ENCODE results near the gene ELP1.
"Not testable (repeated sequence)": the region's sequence is repeated elsewhere in the genome, so short reads cannot be mapped to it uniquely, and the experiment has no call there.

The ELP1 gene

GRCh38 chr9:108933718-108934322 is at the start of gene ELP1:
TSS of gene ELP1 (minus strand) at chr9:108934124. CDS start at chr9:108931146, 2,978 bp downstream.
- Histone ChIP-seq H3K27me3 (ENCODE audit: low read depth, low read length) (no peaks in the 10 kb centered on the region), H3K4me3 (ENCODE audit: low read depth in 1 of 2, low read length in 2 of 2) (peak within 1 kb of the TSS; percentile 85 to 90), H3K9me3 (ENCODE audit: control insufficient read depth in 1 of 2, low read length in 2 of 2) (no peaks in the 10 kb centered on the region), H3K27ac (ENCODE audit: low read length) (peak within 1 kb of the TSS; percentile 90), H3K36me3 (ENCODE audit: control insufficient read depth in 1 of 2, insufficient read depth in 2 of 2, low read length in 2 of 2) (peaks cover 10 to 22% of the 10 kb centered on the region in 2 donors), H3K4me1 (ENCODE audit: control insufficient read depth in 1 of 2, insufficient read depth in 2 of 2, low read length in 2 of 2) (peaks cover 14% of the 10 kb centered on the region in 2 donors)

GRCh38 chr9:108980893-108981292 is 47.0 kb upstream of the ELP1 start:
- Histone ChIP-seq H3K4me3 (ENCODE audit: low read depth in 1 of 2, low read length in 2 of 2) (no peak overlapping the region), H3K4me1 (ENCODE audit: control insufficient read depth in 1 of 2, insufficient read depth in 2 of 2, low read length in 2 of 2) (peaks cover 0 to 14% of the 10 kb centered on the region in 2 donors), H3K27me3 (ENCODE audit: low read depth, low read length) (no peaks in the 10 kb centered on the region), H3K27ac (ENCODE audit: low read length) (no peak overlapping the region), H3K9me3 (ENCODE audit: control insufficient read depth in 1 of 2, low read length in 2 of 2) (no peaks in the 10 kb centered on the region), H3K36me3 (ENCODE audit: control insufficient read depth in 1 of 2, insufficient read depth in 2 of 2, low read length in 2 of 2) (peaks cover 6 to 26% of the 10 kb centered on the region in 2 donors)

GRCh38 chr9:108978205-108978604 is 44.3 kb upstream of the ELP1 start:
- Histone ChIP-seq H3K27me3 (ENCODE audit: low read depth, low read length) (no peaks in the 10 kb centered on the region), H3K4me3 (ENCODE audit: low read depth in 1 of 2, low read length in 2 of 2) (no peak overlapping the region), H3K9me3 (ENCODE audit: control insufficient read depth in 1 of 2, low read length in 2 of 2) (no peaks in the 10 kb centered on the region), H3K36me3 (ENCODE audit: control insufficient read depth in 1 of 2, insufficient read depth in 2 of 2, low read length in 2 of 2) (peaks cover 6 to 18% of the 10 kb centered on the region in 2 donors), H3K4me1 (ENCODE audit: control insufficient read depth in 1 of 2, insufficient read depth in 2 of 2, low read length in 2 of 2) (peaks cover 0 to 27% of the 10 kb centered on the region in 2 donors), H3K27ac (ENCODE audit: low read length) (no peak overlapping the region)

- Histone ChIP-seq H3K27me3 (ENCODE audit: low read depth, low read length) (no peaks in the 10 kb centered on the region), H3K36me3 (ENCODE audit: control insufficient read depth in 1 of 2, insufficient read depth in 2 of 2, low read length in 2 of 2) (peaks cover 0 to 4% of the 10 kb centered on the region in 2 donors), H3K27ac (ENCODE audit: low read length) (no peak overlapping the region), H3K4me3 (ENCODE audit: low read depth in 1 of 2, low read length in 2 of 2) (no peak overlapping the region), H3K9me3 (ENCODE audit: control insufficient read depth in 1 of 2, low read length in 2 of 2) (no peaks in the 10 kb centered on the region), H3K4me1 (ENCODE audit: control insufficient read depth in 1 of 2, insufficient read depth in 2 of 2, low read length in 2 of 2) (peaks cover 0 to 28% of the 10 kb centered on the region in 2 donors)
Observed at GRCh38 chr9:108973895-108974294, 40.0 kb upstream of the ELP1 start.

GRCh38 chr9:108972626-108973209 is 38.8 kb upstream of the ELP1 start:
- Histone ChIP-seq H3K27me3 (ENCODE audit: low read depth, low read length) (no peaks in the 10 kb centered on the region), H3K4me3 (ENCODE audit: low read depth in 1 of 2, low read length in 2 of 2) (no peak overlapping the region), H3K9me3 (ENCODE audit: control insufficient read depth in 1 of 2, low read length in 2 of 2) (no peaks in the 10 kb centered on the region), H3K36me3 (ENCODE audit: control insufficient read depth in 1 of 2, insufficient read depth in 2 of 2, low read length in 2 of 2) (no peaks in the 10 kb centered on the region), H3K27ac (ENCODE audit: low read length) (no peak overlapping the region), H3K4me1 (ENCODE audit: control insufficient read depth in 1 of 2, insufficient read depth in 2 of 2, low read length in 2 of 2) (peaks cover 0 to 26% of the 10 kb centered on the region in 2 donors)

DNA sequence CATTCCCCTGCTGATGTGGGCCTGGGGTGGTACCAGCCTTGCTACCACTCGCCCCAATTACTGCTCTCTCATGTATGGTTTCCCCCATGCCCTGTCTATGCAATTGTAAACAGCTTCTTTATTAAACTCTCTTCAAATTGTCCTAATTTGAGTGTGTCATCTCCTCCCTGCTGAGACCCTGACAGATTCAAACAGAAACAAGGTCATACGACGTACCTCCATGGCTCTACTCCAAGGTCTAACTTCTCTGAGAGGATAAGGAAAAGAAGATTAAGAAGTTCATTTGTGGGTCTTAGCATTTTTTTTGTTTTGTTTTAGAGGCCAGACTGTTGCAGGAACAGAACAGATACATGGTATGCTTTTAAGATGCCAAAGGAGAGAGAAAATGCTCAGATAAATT is 38.3 kb upstream of the ELP1 start:
- Histone ChIP-seq H3K36me3 (ENCODE audit: control insufficient read depth in 1 of 2, insufficient read depth in 2 of 2, low read length in 2 of 2) (no peaks in the 10 kb centered on the region), H3K4me3 (ENCODE audit: low read depth in 1 of 2, low read length in 2 of 2) (no peak overlapping the region), H3K27me3 (ENCODE audit: low read depth, low read length) (no peaks in the 10 kb centered on the region), H3K4me1 (ENCODE audit: control insufficient read depth in 1 of 2, insufficient read depth in 2 of 2, low read length in 2 of 2) (peaks cover 0 to 26% of the 10 kb centered on the region in 2 donors), H3K9me3 (ENCODE audit: control insufficient read depth in 1 of 2, low read length in 2 of 2) (no peaks in the 10 kb centered on the region), H3K27ac (ENCODE audit: low read length) (no peak overlapping the region)

- H3K27me3 ChIP-seq (ENCODE audit: low read depth, low read length); H3K27ac ChIP-seq (ENCODE audit: low read length); H3K9me3 ChIP-seq (ENCODE audit: control insufficient read depth in 1 of 2, low read length in 2 of 2); H3K36me3 ChIP-seq (ENCODE audit: control insufficient read depth in 1 of 2, insufficient read depth in 2 of 2, low read length in 2 of 2); H3K4me3 ChIP-seq (ENCODE audit: low read depth in 1 of 2, low read length in 2 of 2): not testable (repeated sequence)
- peaks cover 0 to 26% of the 10 kb centered on the region in 2 donors for H3K4me1 ChIP-seq (ENCODE audit: control insufficient read depth in 1 of 2, insufficient read depth in 2 of 2, low read length in 2 of 2)
Observed at GRCh38 chr9:108971392-108971791, 37.5 kb upstream of the ELP1 start.

DNA sequence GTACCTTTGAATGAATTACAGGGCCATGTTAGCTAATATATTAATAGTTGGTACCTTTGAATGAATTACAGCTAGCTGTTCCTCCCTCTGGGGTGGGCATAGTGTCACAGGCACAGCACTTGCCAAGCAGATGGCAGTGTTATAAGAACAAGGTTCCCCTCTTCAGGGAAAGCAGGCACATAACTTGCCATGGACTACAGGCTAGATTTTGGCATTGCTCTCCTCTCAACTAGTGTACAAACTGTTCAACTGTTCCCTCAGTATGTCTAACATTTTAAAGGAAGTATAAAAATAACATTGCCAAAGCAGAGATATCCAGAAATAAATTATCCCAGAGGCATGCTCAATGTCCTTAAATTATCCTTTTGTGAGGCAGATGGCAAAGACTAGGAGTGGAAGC is 34.0 kb upstream of the ELP1 start:
- Histone ChIP-seq H3K36me3 (ENCODE audit: control insufficient read depth in 1 of 2, insufficient read depth in 2 of 2, low read length in 2 of 2) (peaks cover 3 to 4% of the 10 kb centered on the region in 2 donors), H3K27ac (ENCODE audit: low read length) (no peak overlapping the region), H3K4me3 (ENCODE audit: low read depth in 1 of 2, low read length in 2 of 2) (no peak overlapping the region), H3K4me1 (ENCODE audit: control insufficient read depth in 1 of 2, insufficient read depth in 2 of 2, low read length in 2 of 2) (peaks cover 0 to 12% of the 10 kb centered on the region in 2 donors), H3K27me3 (ENCODE audit: low read depth, low read length) (no peaks in the 10 kb centered on the region), H3K9me3 (ENCODE audit: control insufficient read depth in 1 of 2, low read length in 2 of 2) (no peaks in the 10 kb centered on the region)

GRCh38 chr9:108963459-108964143 is 29.7 kb upstream of the ELP1 start:
- Histone ChIP-seq H3K36me3 (ENCODE audit: control insufficient read depth in 1 of 2, insufficient read depth in 2 of 2, low read length in 2 of 2) (peaks cover 3 to 14% of the 10 kb centered on the region in 2 donors), H3K9me3 (ENCODE audit: control insufficient read depth in 1 of 2, low read length in 2 of 2) (no peaks in the 10 kb centered on the region), H3K27me3 (ENCODE audit: low read depth, low read length) (no peaks in the 10 kb centered on the region), H3K4me1 (ENCODE audit: control insufficient read depth in 1 of 2, insufficient read depth in 2 of 2, low read length in 2 of 2) (peaks cover 0 to 6% of the 10 kb centered on the region in 2 donors), H3K4me3 (ENCODE audit: low read depth in 1 of 2, low read length in 2 of 2) (no peak overlapping the region), H3K27ac (ENCODE audit: low read length) (no peak overlapping the region)

DNA sequence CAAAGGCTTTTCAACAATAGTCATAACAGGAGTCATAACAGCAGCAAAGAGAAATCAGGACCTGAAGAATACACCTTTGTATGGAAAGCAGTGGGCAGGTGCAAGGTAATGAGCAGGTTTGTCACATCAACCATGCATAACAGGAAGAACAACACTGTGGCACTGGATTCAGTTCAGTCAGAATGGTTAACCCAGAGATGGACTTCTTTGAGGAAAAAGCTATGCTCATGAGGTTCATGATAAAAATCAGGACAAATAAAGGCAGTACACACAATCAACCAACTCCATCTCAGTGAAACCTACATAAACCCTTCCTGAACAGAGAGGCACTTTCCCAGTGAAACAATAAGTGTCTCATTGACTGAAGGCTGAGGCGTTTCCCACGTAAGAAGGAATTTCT is 27.2 kb upstream of the ELP1 start:
- no peaks in the 10 kb centered on the region for H3K4me1 ChIP-seq (ENCODE audit: control insufficient read depth in 1 of 2, insufficient read depth in 2 of 2, low read length in 2 of 2)
- peaks cover 2 to 14% of the 10 kb centered on the region in 2 donors for H3K36me3 ChIP-seq (ENCODE audit: control insufficient read depth in 1 of 2, insufficient read depth in 2 of 2, low read length in 2 of 2)
- no peak overlapping the region for H3K4me3 ChIP-seq (ENCODE audit: low read depth in 1 of 2, low read length in 2 of 2)
- no peaks in the 10 kb centered on the region for H3K9me3 ChIP-seq (ENCODE audit: control insufficient read depth in 1 of 2, low read length in 2 of 2)
- no peak overlapping the region for H3K27ac ChIP-seq (ENCODE audit: low read length)
- H3K27me3 ChIP-seq (ENCODE audit: low read depth, low read length) = no peaks in the 10 kb centered on the region

DNA sequence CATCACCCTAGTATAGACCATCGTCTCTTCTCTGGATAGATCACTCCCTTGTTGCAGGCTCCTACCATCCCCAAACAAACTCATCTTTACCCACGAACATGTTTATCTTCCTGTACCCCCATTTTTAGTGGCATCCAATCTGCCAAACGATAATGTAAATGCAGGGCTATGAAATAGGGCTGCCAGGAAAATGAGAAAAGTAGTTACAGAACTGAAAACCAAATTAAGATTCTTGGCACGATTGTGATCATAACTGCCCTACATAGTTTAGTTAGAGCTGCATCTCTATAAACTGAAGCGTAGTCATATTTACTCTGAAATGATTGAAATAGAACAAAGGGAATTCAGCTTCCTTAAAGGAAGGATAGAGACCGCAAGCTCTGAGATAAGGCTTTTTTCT is 26.4 kb upstream of the ELP1 start:
- H3K27ac ChIP-seq (ENCODE audit: low read length) = no peak overlapping the region
- no peaks in the 10 kb centered on the region for H3K9me3 ChIP-seq (ENCODE audit: control insufficient read depth in 1 of 2, low read length in 2 of 2)
- peaks cover 0 to 14% of the 10 kb centered on the region in 2 donors for H3K36me3 ChIP-seq (ENCODE audit: control insufficient read depth in 1 of 2, insufficient read depth in 2 of 2, low read length in 2 of 2)
- no peaks in the 10 kb centered on the region for H3K4me1 ChIP-seq (ENCODE audit: control insufficient read depth in 1 of 2, insufficient read depth in 2 of 2, low read length in 2 of 2)
- H3K4me3 ChIP-seq (ENCODE audit: low read depth in 1 of 2, low read length in 2 of 2) = no peak overlapping the region
- no peaks in the 10 kb centered on the region for H3K27me3 ChIP-seq (ENCODE audit: low read depth, low read length)
